PFSK-1 (cell line): Measurements from ENCODE around the gene ACYP1.

Experiments
- FOXP2 ChIP-seq: optimal IDR thresholded peaks from 2 replicates; pipeline ENCODE3; 2011; ENCODE audit warnings: borderline replicate concordance, control low read depth, inconsistent platforms; ENCODE audit not compliant: insufficient read depth; ENCODE audit errors: extremely low read length, extremely low read depth
- POLR2AphosphoS5 ChIP-seq: IDR thresholded peaks from 2 replicates; pipeline ENCODE4 v1.6.1; 2012; ENCODE audit warnings: low read depth, mild to moderate bottlenecking, control low read depth, low read length, moderate library complexity
- REST ChIP-seq, 2 experiments: IDR thresholded peaks; 2 replicates each; pipeline versions ENCODE4 v1.6.1 to v1.8.0; 2011 to 2012; ENCODE audit warnings: low read depth in 2 of 2, low read length in 2 of 2, control low read depth in 1 of 2, inconsistent platforms in 1 of 2, mild to moderate bottlenecking in 1 of 2, moderate library complexity in 1 of 2; ENCODE audit not compliant: insufficient read depth in 1 of 2
- SIN3A ChIP-seq: IDR thresholded peaks from 2 replicates; pipeline ENCODE4 v1.6.1; 2012; ENCODE audit warnings: mild to moderate bottlenecking, low read length, moderate library complexity, borderline replicate concordance; ENCODE audit not compliant: insufficient read depth
- TAF1 ChIP-seq: IDR thresholded peaks from 2 replicates; pipeline ENCODE4 v1.6.1; 2012; ENCODE audit warnings: low read length, control low read depth, borderline replicate concordance; ENCODE audit not compliant: insufficient read depth

- no peak for TF ChIP-seq TAF1
- no peak for TF ChIP-seq SIN3A
- no peak for TF ChIP-seq POLR2AphosphoS5
- no peak for TF ChIP-seq REST (IDR thresholded peaks at IDR 0.05; ENCODE audit: insufficient read depth in 1 of 2, low read depth in 2 of 2, low read length in 2 of 2)
- TF ChIP-seq FOXP2 = no peak
Measured at GRCh38 chr14:75046899-75047298, 16.9 kb downstream of the ACYP1 start.
